GM11168 (cell line): ENCODE measurements around the gene KIF11.

Experiments
- in situ Hi-C: fragments of 300-500 bp; cut with MboI; formaldehyde crosslinking; loops from one replicate; pipeline ENCODE4 v1.12.0; 2022; ENCODE audit warnings: low sequenced_read_pairs; ENCODE audit not compliant: unreplicated experiment

The KIF11 gene

GRCh38 chr10:92699518-92700381 is 106.8 kb downstream of the KIF11 start:
- in situ Hi-C loops, result no loop called here

- in situ Hi-C loops, result no loop called here
Observed at GRCh38 chr10:92702301-92702916, 109.5 kb downstream of the KIF11 start.
